Endothelial cell of umbilical vein (primary cell): ENCODE data around the gene TPCN2.

Experiments
- EZH2 ChIP-seq: IDR thresholded peaks from 2 replicates; pipeline ENCODE4 v1.6.1; 2012; ENCODE audit warnings: borderline replicate concordance, low read depth, mild to moderate bottlenecking, moderate library complexity, low read length, inconsistent platforms; ENCODE audit not compliant: severe bottlenecking
- FOS ChIP-seq: IDR thresholded peaks from 2 replicates; pipeline ENCODE4 v1.6.1; 2011; ENCODE audit warnings: mild to moderate bottlenecking, low read length, moderate library complexity, borderline replicate concordance; ENCODE audit not compliant: insufficient read depth
- GATA2 ChIP-seq: IDR thresholded peaks from 2 replicates; pipeline ENCODE4 v1.7.0; 2011; ENCODE audit warnings: low read depth, mild to moderate bottlenecking, moderate library complexity, mixed read lengths, low read length; ENCODE audit not compliant: insufficient read length, insufficient read depth
- JUN ChIP-seq: IDR thresholded peaks from 2 replicates; pipeline ENCODE4 v1.6.1; 2011; ENCODE audit warnings: borderline replicate concordance, low read depth; ENCODE audit not compliant: insufficient read length, insufficient read depth
- MYC ChIP-seq: IDR thresholded peaks from one replicate; pipeline ENCODE4 v1.6.1; 2011; ENCODE audit warnings: mild to moderate bottlenecking, low read depth, low read length
- POLR2A ChIP-seq: IDR thresholded peaks from 2 replicates; pipeline ENCODE4 v1.6.1; 2012; ENCODE audit warnings: low read depth, mild to moderate bottlenecking, control low read depth, low read length
- POLR2AphosphoS5 ChIP-seq: IDR thresholded peaks from 2 replicates; pipeline ENCODE4 v1.6.1; 2012; ENCODE audit warnings: low read depth, mild to moderate bottlenecking, control low read depth, low read length, moderate library complexity; ENCODE audit not compliant: insufficient read depth
- TF ChIP-seq, protein P1 (sequence below), 2 donors: IDR thresholded peaks; 1 replicate in 1 of 2; 2 replicates in 1 of 2; pipeline ENCODE4 v1.5.1; 2011; ENCODE audit warnings: low read length in 2 of 2, mild to moderate bottlenecking in 2 of 2, moderate library complexity in 2 of 2, control low read depth in 1 of 2, inconsistent platforms in 1 of 2, low read depth in 1 of 2; ENCODE audit not compliant: insufficient read depth in 1 of 2; ENCODE audit errors: extremely low read depth in 1 of 2
- TF ChIP-seq, protein P2 (sequence below): IDR thresholded peaks from 2 replicates; pipeline ENCODE4 v1.6.1; 2011; ENCODE audit not compliant: insufficient read depth, insufficient read length

- TF ChIP-seq, protein P1, sequence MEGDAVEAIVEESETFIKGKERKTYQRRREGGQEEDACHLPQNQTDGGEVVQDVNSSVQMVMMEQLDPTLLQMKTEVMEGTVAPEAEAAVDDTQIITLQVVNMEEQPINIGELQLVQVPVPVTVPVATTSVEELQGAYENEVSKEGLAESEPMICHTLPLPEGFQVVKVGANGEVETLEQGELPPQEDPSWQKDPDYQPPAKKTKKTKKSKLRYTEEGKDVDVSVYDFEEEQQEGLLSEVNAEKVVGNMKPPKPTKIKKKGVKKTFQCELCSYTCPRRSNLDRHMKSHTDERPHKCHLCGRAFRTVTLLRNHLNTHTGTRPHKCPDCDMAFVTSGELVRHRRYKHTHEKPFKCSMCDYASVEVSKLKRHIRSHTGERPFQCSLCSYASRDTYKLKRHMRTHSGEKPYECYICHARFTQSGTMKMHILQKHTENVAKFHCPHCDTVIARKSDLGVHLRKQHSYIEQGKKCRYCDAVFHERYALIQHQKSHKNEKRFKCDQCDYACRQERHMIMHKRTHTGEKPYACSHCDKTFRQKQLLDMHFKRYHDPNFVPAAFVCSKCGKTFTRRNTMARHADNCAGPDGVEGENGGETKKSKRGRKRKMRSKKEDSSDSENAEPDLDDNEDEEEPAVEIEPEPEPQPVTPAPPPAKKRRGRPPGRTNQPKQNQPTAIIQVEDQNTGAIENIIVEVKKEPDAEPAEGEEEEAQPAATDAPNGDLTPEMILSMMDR (IDR thresholded peaks at IDR 0.05; ENCODE audit: extremely low read depth in 1 of 2, insufficient read depth in 1 of 2, low read depth in 1 of 2, low read length in 2 of 2) = no peak
- TF ChIP-seq, protein P2, sequence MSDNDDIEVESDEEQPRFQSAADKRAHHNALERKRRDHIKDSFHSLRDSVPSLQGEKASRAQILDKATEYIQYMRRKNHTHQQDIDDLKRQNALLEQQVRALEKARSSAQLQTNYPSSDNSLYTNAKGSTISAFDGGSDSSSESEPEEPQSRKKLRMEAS = no peak
- TF ChIP-seq POLR2A (no peak), POLR2AphosphoS5 (no peak), MYC (no peak), EZH2 (no peak), GATA2 (no peak), JUN (no peak), FOS (no peak)
Measured at GRCh38 chr11:69053546-69054396, 5.0 kb downstream of the TPCN2 start.
